Stomach smooth muscle (tissue), 2 donors: Measurements from ENCODE around the gene ZNF335.
A peak's percentile ranks its signal among the peaks of the same experiment; 100 is the strongest.

Experiments used
- H3K27ac ChIP-seq: one replicate; pipeline ENCODE4 v1.7.0; 2013; ENCODE audit warnings: mild to moderate bottlenecking, low read length, inconsistent platforms
- H3K27me3 ChIP-seq, 2 donors: one replicate each; pipeline ENCODE4 v1.7.0; 2013; ENCODE audit warnings: low read length in 2 of 2; ENCODE audit not compliant: insufficient read depth in 2 of 2, control insufficient read depth in 1 of 2
- H3K36me3 ChIP-seq, 2 donors: one replicate each; pipeline ENCODE4 v1.7.0; 2013; ENCODE audit warnings: low read length in 2 of 2; ENCODE audit not compliant: control insufficient read depth in 2 of 2, insufficient read depth in 2 of 2
- H3K4me1 ChIP-seq: one replicate; pipeline ENCODE4 v1.7.0; 2013; ENCODE audit warnings: low read length; ENCODE audit not compliant: control insufficient read depth, insufficient read depth
- H3K4me3 ChIP-seq, 2 donors: one replicate each; pipeline ENCODE4 v1.7.0; 2013; ENCODE audit warnings: low read length in 2 of 2
- H3K9ac ChIP-seq, 2 donors: one replicate each; pipeline ENCODE4 v1.7.0; 2013; ENCODE audit warnings: low read length in 2 of 2, mild to moderate bottlenecking in 1 of 2
- H3K9me3 ChIP-seq, 2 donors: one replicate each; pipeline ENCODE4 v1.7.0; 2013; ENCODE audit warnings: low read length in 2 of 2; ENCODE audit not compliant: control insufficient read depth in 2 of 2
- donor health status: healthy.
- donor health status: Pancreatic carcinoma.

The ZNF335 gene

DNA sequence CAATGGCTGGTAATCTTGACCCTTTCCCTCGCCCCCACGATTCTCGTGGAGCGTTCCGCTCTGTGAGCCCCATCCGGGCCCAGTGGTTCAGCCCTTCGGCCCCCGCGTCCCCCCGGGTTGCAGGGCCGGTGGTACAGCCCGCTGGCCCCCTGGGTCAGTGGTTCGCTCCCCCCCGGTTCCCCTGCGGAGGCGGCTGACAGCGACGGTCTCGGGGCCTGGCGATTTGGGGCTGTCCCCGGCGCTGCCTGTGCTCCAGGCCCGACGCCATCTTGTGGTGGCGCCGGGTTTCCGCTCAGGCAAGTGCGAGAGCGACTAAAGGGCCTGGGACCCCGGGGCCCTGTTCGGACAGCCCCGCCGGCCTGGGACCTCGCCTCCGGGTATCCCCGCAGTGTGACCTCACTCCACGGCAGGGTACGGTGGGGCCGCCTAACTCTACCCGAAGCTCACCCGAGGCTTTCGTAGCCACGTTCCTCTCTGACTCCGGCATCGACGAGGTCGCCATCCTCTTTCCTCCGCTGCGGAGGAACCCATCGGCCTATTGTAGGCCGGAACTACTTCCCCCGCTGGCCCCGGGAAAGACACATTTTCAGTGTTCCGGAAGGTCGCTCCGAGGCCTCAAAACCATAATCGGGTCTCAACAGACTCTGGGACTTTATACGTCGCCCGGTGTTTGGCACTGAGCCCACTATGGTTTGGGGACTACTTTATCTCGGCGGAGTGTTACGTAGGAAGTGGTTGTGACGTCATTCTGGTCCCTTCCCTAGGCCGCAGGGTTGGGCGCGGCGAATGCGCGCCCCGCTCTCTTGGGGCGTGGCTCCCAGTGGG lies at the start of gene ZNF335:
Gene ZNF335, minus strand, starts transcription at position 529 of the 825 bp plus-strand sequence. CDS start 793 bp downstream, outside the sequence.
- Histone ChIP-seq H3K9ac (peak within 1 kb of the TSS; percentile 100), H3K36me3 (peaks cover 17% of the 10 kb centered on the region in 2 donors), H3K4me1 (peaks cover 24% of the 10 kb centered on the region), H3K27ac (peak within 1 kb of the TSS; percentile 100), H3K4me3 (peak within 1 kb of the TSS; percentile 98), H3K9me3 (no peaks in the 10 kb centered on the region), H3K27me3 (no peaks in the 10 kb centered on the region)

GRCh38 chr20:46020555-46020954 lies 48.6 kb upstream of the ZNF335 start:
- H3K36me3 ChIP-seq = no peaks in the 10 kb centered on the region
- H3K9ac ChIP-seq = no peak overlapping the region
- no peak overlapping the region for H3K27ac ChIP-seq
- no peak overlapping the region for H3K4me3 ChIP-seq
- H3K9me3 ChIP-seq = no peaks in the 10 kb centered on the region
- peaks cover 9% of the 10 kb centered on the region for H3K4me1 ChIP-seq
- H3K27me3 ChIP-seq = peaks cover 46 to 76% of the 10 kb centered on the region in 2 donors

GRCh38 chr20:46018611-46019010 lies 46.6 kb upstream of the ZNF335 start:
- H3K36me3 ChIP-seq = no peaks in the 10 kb centered on the region
- no peak overlapping the region for H3K9ac ChIP-seq
- no peaks in the 10 kb centered on the region for H3K9me3 ChIP-seq
- no peak overlapping the region for H3K27ac ChIP-seq
- no peak overlapping the region for H3K4me3 ChIP-seq
- H3K4me1 ChIP-seq = peaks cover 12% of the 10 kb centered on the region
- peaks cover 48 to 79% of the 10 kb centered on the region in 2 donors for H3K27me3 ChIP-seq

- Histone ChIP-seq H3K4me3 (no peak overlapping the region), H3K27me3 (peaks cover 50 to 79% of the 10 kb centered on the region in 2 donors), H3K4me1 (peaks cover 12% of the 10 kb centered on the region), H3K36me3 (no peaks in the 10 kb centered on the region), H3K27ac (no peak overlapping the region), H3K9me3 (no peaks in the 10 kb centered on the region), H3K9ac (no peak overlapping the region)
Measured at GRCh38 chr20:46018112-46018511, 46.1 kb upstream of the ZNF335 start.

GRCh38 chr20:46017272-46017671 lies 45.3 kb upstream of the ZNF335 start:
- H3K9me3 ChIP-seq = no peaks in the 10 kb centered on the region
- peaks cover 53 to 80% of the 10 kb centered on the region in 2 donors for H3K27me3 ChIP-seq
- H3K36me3 ChIP-seq = no peaks in the 10 kb centered on the region
- no peak overlapping the region for H3K4me3 ChIP-seq
- no peak overlapping the region for H3K27ac ChIP-seq
- H3K9ac ChIP-seq = no peak overlapping the region
- H3K4me1 ChIP-seq = peaks cover 7% of the 10 kb centered on the region

- no peak overlapping the region for H3K27ac ChIP-seq
- H3K9me3 ChIP-seq = no peaks in the 10 kb centered on the region
- peaks cover 3% of the 10 kb centered on the region for H3K4me1 ChIP-seq
- H3K4me3 ChIP-seq = no peak overlapping the region
- no peaks in the 10 kb centered on the region for H3K36me3 ChIP-seq
- peaks cover 63 to 82% of the 10 kb centered on the region in 2 donors for H3K27me3 ChIP-seq
- no peak overlapping the region for H3K9ac ChIP-seq
Measured at GRCh38 chr20:46014517-46015396, 42.8 kb upstream of the ZNF335 start.

DNA sequence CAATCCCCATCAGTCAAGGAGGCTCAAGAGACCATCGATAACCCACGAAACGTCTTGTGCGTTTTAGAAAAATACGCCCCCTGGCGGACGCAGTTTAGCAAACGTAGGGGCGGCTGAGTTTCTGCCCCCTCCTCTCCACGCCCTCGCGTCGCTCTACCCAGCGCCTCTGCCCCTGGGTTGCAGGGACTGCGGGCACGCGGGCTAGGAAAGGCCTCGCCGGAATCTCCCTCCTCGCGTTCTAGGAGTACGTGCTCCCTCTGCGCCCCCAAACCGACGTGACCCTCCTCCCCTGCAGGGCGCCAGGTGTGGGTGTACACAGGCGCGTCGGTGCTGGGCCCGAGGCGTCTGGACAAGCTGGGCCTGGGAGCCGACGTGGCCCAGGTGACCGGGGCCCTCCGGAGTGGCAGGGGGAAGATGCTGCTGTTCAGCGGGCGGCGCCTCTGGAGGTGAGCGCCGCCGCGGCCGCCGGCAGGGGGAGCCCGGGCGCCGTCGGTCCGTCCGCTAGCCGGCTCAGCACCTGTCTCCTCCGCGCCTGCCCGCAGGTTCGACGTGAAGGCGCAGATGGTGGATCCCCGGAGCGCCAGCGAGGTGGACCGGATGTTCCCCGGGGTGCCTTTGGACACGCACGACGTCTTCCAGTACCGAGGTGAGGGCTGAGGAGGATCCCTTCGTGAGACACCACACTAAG lies 42.0 kb upstream of the ZNF335 start:
- H3K27ac ChIP-seq = no peak overlapping the region
- no peaks in the 10 kb centered on the region for H3K36me3 ChIP-seq
- H3K9me3 ChIP-seq = no peaks in the 10 kb centered on the region
- peaks cover 3% of the 10 kb centered on the region for H3K4me1 ChIP-seq
- no peak overlapping the region for H3K9ac ChIP-seq
- peak overlapping the region in 1 of 2 donors; percentile 8 for H3K4me3 ChIP-seq
- peaks cover 67 to 84% of the 10 kb centered on the region in 2 donors for H3K27me3 ChIP-seq

DNA sequence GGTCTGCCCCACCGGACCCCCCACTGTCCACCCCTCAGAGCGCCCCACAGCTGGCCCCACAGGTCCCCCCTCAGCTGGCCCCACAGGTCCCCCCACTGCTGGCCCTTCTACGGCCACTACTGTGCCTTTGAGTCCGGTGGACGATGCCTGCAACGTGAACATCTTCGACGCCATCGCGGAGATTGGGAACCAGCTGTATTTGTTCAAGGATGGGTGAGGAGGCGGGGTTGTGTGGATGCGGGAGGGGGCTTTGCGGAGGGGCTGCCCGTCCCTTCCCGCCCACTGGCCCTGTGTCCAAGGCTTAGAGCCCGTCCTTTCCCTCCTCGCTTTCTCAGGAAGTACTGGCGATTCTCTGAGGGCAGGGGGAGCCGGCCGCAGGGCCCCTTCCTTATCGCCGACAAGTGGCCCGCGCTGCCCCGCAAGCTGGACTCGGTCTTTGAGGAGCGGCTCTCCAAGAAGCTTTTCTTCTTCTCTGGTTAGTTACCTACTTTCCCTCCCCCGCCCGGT lies 41.4 kb upstream of the ZNF335 start:
- no peaks in the 10 kb centered on the region for H3K36me3 ChIP-seq
- H3K9me3 ChIP-seq = no peaks in the 10 kb centered on the region
- no peak overlapping the region for H3K4me3 ChIP-seq
- H3K27ac ChIP-seq = no peak overlapping the region
- peaks cover 67 to 86% of the 10 kb centered on the region in 2 donors for H3K27me3 ChIP-seq
- H3K9ac ChIP-seq = no peak overlapping the region
- peaks cover 5% of the 10 kb centered on the region for H3K4me1 ChIP-seq

DNA sequence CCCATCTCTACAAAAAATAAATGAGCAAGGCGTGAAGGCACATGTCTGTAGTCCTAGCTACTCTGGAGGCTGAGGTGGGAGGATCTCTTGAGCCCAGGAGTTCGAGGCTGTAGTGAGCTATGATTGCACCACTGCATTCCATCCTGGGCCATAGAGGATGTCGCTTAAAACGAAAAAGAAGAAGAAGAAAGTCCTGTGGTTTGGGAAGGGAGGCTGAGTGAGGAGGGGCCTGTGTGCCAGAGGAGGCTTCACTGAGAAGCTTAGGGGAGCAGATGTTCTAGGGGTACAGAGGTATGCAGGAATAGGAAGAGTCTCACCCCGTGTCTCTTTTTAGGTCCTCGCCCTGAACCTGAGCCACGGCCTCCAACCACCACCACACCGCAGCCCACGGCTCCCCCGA lies 40.9 kb upstream of the ZNF335 start:
- H3K36me3 ChIP-seq = no peaks in the 10 kb centered on the region
- peaks cover 69 to 89% of the 10 kb centered on the region in 2 donors for H3K27me3 ChIP-seq
- no peak overlapping the region for H3K4me3 ChIP-seq
- H3K4me1 ChIP-seq = peaks cover 5% of the 10 kb centered on the region
- no peak overlapping the region for H3K27ac ChIP-seq
- no peaks in the 10 kb centered on the region for H3K9me3 ChIP-seq
- H3K9ac ChIP-seq = no peak overlapping the region
